IMR-90 (cell line): ENCODE measurements around the gene PRM3. TPM values are rescaled to one million over a fixed set of nuclear protein-coding genes. Genes with fewer than 3 reads are reported as not detected.

Source experiments
- ATAC-seq: fragments of 200-7000 bp; cut with Tn5 transposase; 2 replicates; pipeline ENCODE4 v1.9.1; 2020; ENCODE audit warnings: low read depth, mild to moderate bottlenecking, moderate library complexity
- BruUV-seq: library from RNA; stranded (reverse); fragments of 400-500 nt; replicated peaks from 2 replicates; lab custom pipeline; 2021; lab: Mats Ljungman, UMichigan
- CTCF ChIA-PET: fragments of 300-600 bp; formaldehyde crosslinking; extraction: SDS; loops from one replicate; lab custom pipeline; 2021; ENCODE audit warnings: antibody characterized with exemption; lab: Yijun Ruan, JAX
- POLR2A ChIA-PET: fragments of 300-600 bp; sonication (Branson Sonifier 250); formaldehyde crosslinking; loops from one replicate; lab custom pipeline; 2022; ENCODE audit warnings: antibody characterized with exemption; ENCODE audit not compliant: unreplicated experiment; lab: Charles Lee
- DNase-seq: peaks from one replicate; pipeline ENCODE4 v3.0.0; 2013
- H2AFZ ChIP-seq: replicated peaks from 2 replicates; pipeline ENCODE3; 2013; ENCODE audit warnings: low read length, mild to moderate bottlenecking; ENCODE audit not compliant: poor library complexity
- H2AK5ac ChIP-seq: 2 replicates; pipeline ENCODE4 v1.6.1; 2013; ENCODE audit warnings: low read depth, low read length, inconsistent platforms
- H2AK9ac ChIP-seq: replicated peaks from 2 replicates; pipeline ENCODE3; 2013; ENCODE audit warnings: mild to moderate bottlenecking, low read depth, low read length, moderate library complexity; ENCODE audit not compliant: poor library complexity
- H2BK120ac ChIP-seq: 2 replicates; pipeline ENCODE4 v1.6.1; 2013; ENCODE audit warnings: low read depth, low read length, inconsistent platforms
- H2BK15ac ChIP-seq: 3 replicates; pipeline ENCODE4 v1.6.1; 2013; ENCODE audit warnings: low read depth, low read length, inconsistent platforms
- H2BK20ac ChIP-seq: 2 replicates; pipeline ENCODE4 v1.6.1; 2013; ENCODE audit warnings: low read depth, mild to moderate bottlenecking, inconsistent platforms, low read length, moderate library complexity
- H2BK5ac ChIP-seq: 2 replicates; pipeline ENCODE4 v1.6.1; 2013; ENCODE audit warnings: mild to moderate bottlenecking, low read depth, low read length, inconsistent platforms; ENCODE audit not compliant: poor library complexity, severe bottlenecking
- H3K14ac ChIP-seq: replicated peaks from 2 replicates; pipeline ENCODE4 v1.6.1; 2013; ENCODE audit warnings: low read depth, low read length, inconsistent platforms
- H3K18ac ChIP-seq: 2 replicates; pipeline ENCODE4 v1.6.1; 2013; ENCODE audit warnings: low read depth, low read length, control low read depth
- H3K23ac ChIP-seq: 2 replicates; pipeline ENCODE4 v1.6.1; 2013; ENCODE audit warnings: low read depth, low read length, inconsistent platforms
- H3K27ac ChIP-seq: 2 replicates; pipeline ENCODE4 v1.5.1; 2013; ENCODE audit warnings: mild to moderate bottlenecking, control low read depth, low read length; ENCODE audit not compliant: insufficient read depth
- H3K27me3 ChIP-seq: 2 replicates; pipeline ENCODE4 v1.6.1; 2013; ENCODE audit warnings: low read length; ENCODE audit not compliant: control insufficient read depth, insufficient read depth
- H3K36me3 ChIP-seq: 2 replicates; pipeline ENCODE4 v1.6.1; 2013; ENCODE audit warnings: low read length, mixed read lengths; ENCODE audit not compliant: control insufficient read depth, insufficient read depth
- H3K4ac ChIP-seq: 2 replicates; pipeline ENCODE4 v1.6.1; 2013; ENCODE audit warnings: low read depth, low read length, inconsistent platforms
- H3K4me1 ChIP-seq: 2 replicates; pipeline ENCODE4 v1.6.1; 2013; ENCODE audit warnings: low read length, mixed read lengths; ENCODE audit not compliant: control insufficient read depth, insufficient read depth
- H3K4me2 ChIP-seq: 2 replicates; pipeline ENCODE4 v1.6.1; 2013; ENCODE audit warnings: low read depth, mild to moderate bottlenecking, control low read depth, low read length, moderate library complexity
- H3K4me3 ChIP-seq: 2 replicates; pipeline ENCODE4 v1.5.1; 2013; ENCODE audit warnings: low read depth, mild to moderate bottlenecking, control low read depth, low read length, moderate library complexity; ENCODE audit not compliant: insufficient read depth
- H3K56ac ChIP-seq: 2 replicates; pipeline ENCODE4 v1.6.1; 2013; ENCODE audit warnings: low read length, inconsistent platforms; ENCODE audit not compliant: insufficient read depth; ENCODE audit errors: extremely low read depth
- H3K79me1 ChIP-seq, 2 experiments: 2 replicates each; pipeline ENCODE4 v1.6.1; 2013; ENCODE audit warnings: low read length in 2 of 2, inconsistent platforms in 1 of 2, low read depth in 1 of 2
- H3K9ac ChIP-seq: 2 replicates; pipeline ENCODE4 v1.6.1; 2013; ENCODE audit warnings: low read depth, low read length, control low read depth
- H3K9me1 ChIP-seq: 2 replicates; pipeline ENCODE4 v1.6.1; 2013; ENCODE audit warnings: low read length, inconsistent platforms; ENCODE audit not compliant: insufficient read depth
- H3K9me3 ChIP-seq: 2 replicates; pipeline ENCODE4 v1.6.1; 2013; ENCODE audit warnings: low read length; ENCODE audit not compliant: control insufficient read depth, insufficient read depth
- H4K20me1 ChIP-seq: 2 replicates; pipeline ENCODE4 v1.6.1; 2013; ENCODE audit warnings: low read length, inconsistent platforms; ENCODE audit not compliant: insufficient read depth
- H4K5ac ChIP-seq: 2 replicates; pipeline ENCODE4 v1.6.1; 2013; ENCODE audit warnings: mild to moderate bottlenecking, low read depth, low read length, control low read depth
- H4K8ac ChIP-seq, 2 experiments: 2 replicates each; pipeline ENCODE4 v1.6.1; 2013; ENCODE audit warnings: low read depth in 2 of 2, low read length in 2 of 2, control low read depth in 1 of 2, inconsistent platforms in 1 of 2
- H4K91ac ChIP-seq: 2 replicates; pipeline ENCODE4 v1.6.1; 2013; ENCODE audit warnings: low read depth, low read length, inconsistent platforms; ENCODE audit not compliant: insufficient read depth
- BHLHE40 ChIP-seq: fragments of 150-350 bp; IDR thresholded peaks from 2 replicates; pipeline ENCODE4 v1.6.1; 2016; ENCODE audit warnings: mild to moderate bottlenecking, low read depth, low read length
- CEBPB ChIP-seq: IDR thresholded peaks from 2 replicates; pipeline ENCODE4 v1.6.1; 2012; ENCODE audit warnings: low read depth, low read length, improper control_type of control experiment
- CHD1 ChIP-seq: IDR thresholded peaks from 2 replicates; pipeline ENCODE4 v1.6.1; 2012; ENCODE audit warnings: low read depth, low read length, improper control_type of control experiment
- CTCF ChIP-seq: conservative IDR thresholded peaks from 2 replicates; pipeline ENCODE4 v1.5.1; 2012; ENCODE audit warnings: mild to moderate bottlenecking, low read depth, low read length, improper control_type of control experiment
- ELK1 ChIP-seq: fragments of 150-350 bp; IDR thresholded peaks from 2 replicates; pipeline ENCODE4 v1.6.1; 2016; ENCODE audit warnings: low read depth, mild to moderate bottlenecking, low read length, moderate library complexity, borderline replicate concordance
- FOS ChIP-seq: fragments of 150-350 bp; IDR thresholded peaks from 2 replicates; pipeline ENCODE4 v1.6.1; 2016; ENCODE audit warnings: low read depth, low read length
- MAFK ChIP-seq: IDR thresholded peaks from 2 replicates; pipeline ENCODE4 v1.6.1; 2012; ENCODE audit warnings: low read depth, low read length, improper control_type of control experiment
- MAZ ChIP-seq: IDR thresholded peaks from 2 replicates; pipeline ENCODE4 v1.6.1; 2012; ENCODE audit warnings: low read depth, mild to moderate bottlenecking, low read length, improper control_type of control experiment, moderate library complexity, borderline replicate concordance
- MXI1 ChIP-seq: IDR thresholded peaks from 2 replicates; pipeline ENCODE4 v1.6.1; 2012; ENCODE audit warnings: low read depth, mild to moderate bottlenecking, low read length, moderate library complexity, borderline replicate concordance
- NFE2L2 ChIP-seq: fragments of 150-350 bp; IDR thresholded peaks from 2 replicates; pipeline ENCODE4 v1.6.1; 2016; ENCODE audit warnings: low read depth, mild to moderate bottlenecking, low read length
- POLR2A ChIP-seq: IDR thresholded peaks from 2 replicates; pipeline ENCODE4 v1.6.1; 2012; ENCODE audit warnings: mild to moderate bottlenecking, low read depth, low read length
- RAD21 ChIP-seq: IDR thresholded peaks from 2 replicates; pipeline ENCODE4 v1.6.1; 2012; ENCODE audit warnings: low read length, improper control_type of control experiment
- RCOR1 ChIP-seq: IDR thresholded peaks from 2 replicates; pipeline ENCODE4 v1.6.1; 2012; ENCODE audit warnings: mild to moderate bottlenecking, low read length, improper control_type of control experiment; ENCODE audit not compliant: insufficient replicate concordance
- RFX5 ChIP-seq: IDR thresholded peaks from 2 replicates; pipeline ENCODE4 v1.8.0; 2012; ENCODE audit warnings: low read depth, mild to moderate bottlenecking, low read length, moderate library complexity
- SMC3 ChIP-seq: fragments of 150-350 bp; IDR thresholded peaks from 2 replicates; pipeline ENCODE4 v1.6.1; 2016; ENCODE audit warnings: low read depth, mild to moderate bottlenecking, antibody characterized with exemption, low read length, moderate library complexity
- USF2 ChIP-seq: fragments of 150-350 bp; IDR thresholded peaks from 2 replicates; pipeline ENCODE4 v1.6.1; 2017; ENCODE audit warnings: mild to moderate bottlenecking, antibody characterized with exemption, low read length, low read depth
- WGBS, 2 experiments: methylation state at CpG; one replicate each; pipeline versions ENCODE4 v1.1.5 to v1.1.7; 2013; ENCODE audit warnings: missing lambda C conversion rate in 2 of 2; ENCODE audit not compliant: insufficient read length in 1 of 2; ENCODE audit errors: extremely low coverage in 2 of 2; 5-methylcytosine and 5-hydroxymethylcytosine counted together
- dilution Hi-C: fragments of 300-500 bp; cut with HindIII; formaldehyde crosslinking; loops from one replicate; pipeline ENCODE4 v1.14.3; 2018; ENCODE audit warnings: low sequenced_read_pairs; ENCODE audit not compliant: unreplicated experiment
- in situ Hi-C: fragments of 300-500 bp; cut with MboI; formaldehyde crosslinking; loops from 3 replicates; pipeline ENCODE4 v1.14.3; 2019; ENCODE audit warnings: low sequenced_read_pairs, inconsistent platforms, mixed read lengths
- intact Hi-C: fragments of 100-400 bp; cut with micrococcal nuclease; formaldehyde crosslinking; loops from 2 replicates; pipeline ENCODE4 v1.10.0; 2022
- polyA plus RNA-seq, 3 experiments: library from polyadenylated mRNA; depleted of rRNA; stranded (reverse); fragments of >200 nt; gene quantifications; 2 replicates each; pipeline ENCODE4 v1.2.3, GENCODE V29; 2012; ENCODE audit warnings: low replicate concordance in 1 of 3
- total RNA-seq: library from RNA; depleted of rRNA; stranded (reverse); fragments of >200 nt; gene quantifications from 2 replicates; pipeline ENCODE4 v1.2.3, GENCODE V29; 2012

Gene PRM3
- total and polyA plus RNA-seq, 2 of the 4 experiments (the other 2 are of a cell fraction), result not detected

- ChIA-PET POLR2A (no interaction called here), CTCF (interaction anchor here (0.7 kb wide), 1 partner anchor 27 kb away, joined by 3 read pairs; no protein-coding TSS in a partner anchor)
- H4K5ac ChIP-seq, result no peak overlapping the region
- no peak overlapping the region for H3K4me2 ChIP-seq
- no peak overlapping the region for H2AFZ ChIP-seq
- H4K20me1 ChIP-seq, result no peaks in the 10 kb centered on the region
- H3K9me1 ChIP-seq, result peaks cover 16% of the 10 kb centered on the region
- no peak overlapping the region for H3K14ac ChIP-seq
- no peak overlapping the region for H3K27ac ChIP-seq
- H3K27me3 ChIP-seq, result no peaks in the 10 kb centered on the region
- no peak overlapping the region for H3K56ac ChIP-seq
- peak overlapping the region; percentile 32; the same call in 1 of the 2 replicates for H3K4ac ChIP-seq
- H4K8ac ChIP-seq, result no peak overlapping the region
- H2AK9ac ChIP-seq, result no peak overlapping the region
- no peak overlapping the region for H4K91ac ChIP-seq
- no peak overlapping the region for H3K23ac ChIP-seq
- no peaks in the 10 kb centered on the region for H3K36me3 ChIP-seq
- no peak overlapping the region for H2BK5ac ChIP-seq
- no TSS peak for BruUV-seq
- H3K4me3 ChIP-seq, result no peak overlapping the region
- H3K9ac ChIP-seq, result no peak overlapping the region
- DNase-seq (no peak), ATAC-seq (no peak)
- H3K9me3 ChIP-seq, result no peaks in the 10 kb centered on the region
- intact Hi-C loops (no loop called here), in situ Hi-C loops (no loop called here), dilution Hi-C loops (no loop called here)
- WGBS, 2 experiments, result 100% methylated on average over 1 of the region's 3 CpGs; no CpG with 5 or more reads in 1 of the 2 experiments
- no peak overlapping the region; the same call in 2 of the 3 replicates for H2BK15ac ChIP-seq
- no peak overlapping the region for H3K18ac ChIP-seq
- peaks cover 0 to 5% of the 10 kb centered on the region in 2 experiments; a peak in 2 of 4 replicates for H3K79me1 ChIP-seq
- TF ChIP-seq MAFK (no peak), CEBPB (no peak), MXI1 (no peak), SMC3 (no peak), RAD21 (no peak), CHD1 (no peak), ELK1 (no peak), POLR2A (no peak), NFE2L2 (no peak), MAZ (no peak), FOS (no peak), RFX5 (no peak), RCOR1 (no peak), CTCF (no peak), USF2 (no peak), BHLHE40 (no peak)
- 0 out of 2 replicates have a peak overlapping the region, but pooled peaks have one; percentile 15 for H2BK20ac ChIP-seq
- peak overlapping the region; percentile 44; the same call in 1 of the 2 replicates for H2AK5ac ChIP-seq
- peak overlapping the region; percentile 19; the same call in 1 of the 2 replicates for H2BK120ac ChIP-seq
- peaks cover 22% of the 10 kb centered on the region for H3K4me1 ChIP-seq
Measured at GRCh38 chr16:11310634-11310977, 37.2 kb upstream of the PRM3 start.
